Peyer's patch (tissue), 4 donors: ENCODE results near the gene RABGAP1.
A peak's percentile ranks its signal among the peaks of the same experiment; 100 is the strongest.

Experiments used
- CTCF ChIP-seq, 6 experiments: fragments of 450-650 bp in 4 of 6; fragments of 200-600 bp in 2 of 6; sonication (generic) in 1 of 6; IDR thresholded peaks; one replicate each; pipeline ENCODE4 v1.5.1; 2017 to 2019; ENCODE audit warnings: antibody characterized with exemption in 6 of 6, mild to moderate bottlenecking in 3 of 6, moderate library complexity in 1 of 6
- POLR2A ChIP-seq, 2 donors: fragments of 450-650 bp; IDR thresholded peaks; one replicate each; pipeline ENCODE4 v1.5.1; 2017; ENCODE audit warnings: antibody characterized with exemption in 2 of 2, mild to moderate bottlenecking in 2 of 2, moderate library complexity in 2 of 2

- no peak for TF ChIP-seq CTCF (IDR thresholded peaks at IDR 0.05)
- TF ChIP-seq POLR2A (IDR thresholded peaks at IDR 0.05), result peak; percentile 36
These were observed 27.7 kb upstream of the RABGAP1 start, which contains the start of gene ZBTB6 for GRCh38 chr9:122912964-122913673.
